ENCODE results near the gene TTC39A.

- no peak for TF ChIP-seq CTCF (IDR thresholded peaks at IDR 0.05)
- TF ChIP-seq POLR2A (IDR thresholded peaks at IDR 0.05) = no peak
These were observed 6.6 kb downstream of the TTC39A start for GRCh38 chr1:51323778-51324177.
